ENCODE data around the gene PFDN1. TPM values are rescaled to one million over a fixed set of nuclear protein-coding genes. Genes with fewer than 3 reads are reported as not detected.
A peak's percentile ranks its signal among the peaks of the same experiment; 100 is the strongest.

Gene PFDN1
- total RNA-seq, 1 experiment from 2014 or later = 91.9 TPM

GRCh38 chr5:140253985-140254384, 48.9 kb downstream of the PFDN1 start:
- Histone ChIP-seq H4K20me1 (ENCODE audit: low read length) (no peaks in the 10 kb centered on the region), H3K27me3 (ENCODE audit: low read length) (no peaks in the 10 kb centered on the region), H3K9me3 (ENCODE audit: low read length) (no peaks in the 10 kb centered on the region), H3K79me2 (ENCODE audit: low read length) (peaks cover 71% of the 10 kb centered on the region), H3K36me3 (ENCODE audit: low read depth, low read length) (peaks cover 9% of the 10 kb centered on the region; the same call in 1 of the 2 replicates), H3K4me1 (ENCODE audit: insufficient read depth, low read length) (peaks cover 47% of the 10 kb centered on the region), H3K4me3 (ENCODE audit: low read length) (no peak overlapping the region; the same call in 1 of the 2 replicates), H3K9ac (ENCODE audit: low read length) (peak overlapping the region; percentile 13; the same call in 1 of the 2 replicates), H3K27ac (ENCODE audit: low read length) (peak overlapping the region; percentile 90), H3K4me2 (ENCODE audit: low read length) (peak overlapping the region; percentile 53), H3F3A (ENCODE audit: low read length, unreplicated experiment) (peaks cover 6% of the 10 kb centered on the region), H2AFZ (ENCODE audit: low read length) (no peak overlapping the region), H3K9me2 (replicated peaks; ENCODE audit: low read length) (no peaks in the 10 kb centered on the region)
- intact Hi-C loops (cut with micrococcal nuclease) = no loop called here
- no peak for TF ChIP-seq EZH2 (IDR thresholded peaks at IDR 0.05; ENCODE audit: low read length, unreplicated experiment)
- TF ChIP-seq EZH2phosphoT487 (IDR thresholded peaks at IDR 0.05; ENCODE audit: borderline replicate concordance, low read length) = no peak
- no peak for TF ChIP-seq CTCF (conservative IDR thresholded peaks at IDR 0.05; ENCODE audit: low read depth, low read length)
- BruUV-seq (replicated peaks) = no TSS peak
- CTCF ChIA-PET = interaction anchor here (1.9 kb wide), 1 partner anchor 93 kb away, joined by 8 read pairs; the partner anchor contains the start of gene HBEGF
- DNase-seq (peak; percentile 73), ATAC-seq (peak; percentile 75)
- POLR2A ChIA-PET (ENCODE audit: unreplicated experiment) = no interaction called here

- Histone ChIP-seq H3K9ac (ENCODE audit: low read length) (peak overlapping the region; percentile 59), H3K27ac (ENCODE audit: low read length) (peak overlapping the region; percentile 90), H3K27me3 (ENCODE audit: low read length) (no peaks in the 10 kb centered on the region), H3K4me3 (ENCODE audit: low read length) (no peak overlapping the region), H3K36me3 (ENCODE audit: low read depth, low read length) (peaks cover 3% of the 10 kb centered on the region; the same call in 1 of the 2 replicates), H3F3A (ENCODE audit: low read length, unreplicated experiment) (peaks cover 6% of the 10 kb centered on the region), H3K9me3 (ENCODE audit: low read length) (no peaks in the 10 kb centered on the region), H3K9me2 (replicated peaks; ENCODE audit: low read length) (no peaks in the 10 kb centered on the region), H3K79me2 (ENCODE audit: low read length) (peaks cover 70% of the 10 kb centered on the region), H3K4me1 (ENCODE audit: insufficient read depth, low read length) (peaks cover 49% of the 10 kb centered on the region), H4K20me1 (ENCODE audit: low read length) (no peaks in the 10 kb centered on the region), H2AFZ (ENCODE audit: low read length) (no peak overlapping the region), H3K4me2 (ENCODE audit: low read length) (peak overlapping the region; percentile 49)
- DNase-seq (no peak), ATAC-seq (no peak)
- no TSS peak for BruUV-seq (replicated peaks)
- TF ChIP-seq EZH2phosphoT487 (IDR thresholded peaks at IDR 0.05; ENCODE audit: borderline replicate concordance, low read length) = no peak
- TF ChIP-seq CTCF (conservative IDR thresholded peaks at IDR 0.05; ENCODE audit: low read depth, low read length) = no peak
- TF ChIP-seq EZH2 (IDR thresholded peaks at IDR 0.05; ENCODE audit: low read length, unreplicated experiment) = no peak
- intact Hi-C loops (cut with micrococcal nuclease) = no loop called here
- CTCF ChIA-PET = interaction anchor here (0.6 kb wide), 1 partner anchor 675 kb away, joined by 3 read pairs; no protein-coding TSS in a partner anchor
- POLR2A ChIA-PET (ENCODE audit: unreplicated experiment) = no interaction called here
Observed at GRCh38 chr5:140252470-140253126, 50.3 kb downstream of the PFDN1 start.

GRCh38 chr5:140251527-140251973, 51.4 kb downstream of the PFDN1 start:
- Histone ChIP-seq H3K79me2 (ENCODE audit: low read length) (peaks cover 69% of the 10 kb centered on the region), H3K27ac (ENCODE audit: low read length) (peak overlapping the region; percentile 90), H3F3A (ENCODE audit: low read length, unreplicated experiment) (peaks cover 12% of the 10 kb centered on the region), H3K9me3 (ENCODE audit: low read length) (no peaks in the 10 kb centered on the region), H3K4me1 (ENCODE audit: insufficient read depth, low read length) (peaks cover 60% of the 10 kb centered on the region), H3K9ac (ENCODE audit: low read length) (peak overlapping the region; percentile 61), H3K9me2 (replicated peaks; ENCODE audit: low read length) (no peaks in the 10 kb centered on the region), H2AFZ (ENCODE audit: low read length) (no peak overlapping the region), H3K27me3 (ENCODE audit: low read length) (no peaks in the 10 kb centered on the region), H4K20me1 (ENCODE audit: low read length) (no peaks in the 10 kb centered on the region), H3K4me2 (ENCODE audit: low read length) (peak overlapping the region; percentile 63), H3K4me3 (ENCODE audit: low read length) (peak overlapping the region; percentile 26; the same call in 1 of the 2 replicates), H3K36me3 (ENCODE audit: low read depth, low read length) (peaks cover 3% of the 10 kb centered on the region; the same call in 1 of the 2 replicates)
- no TSS peak for BruUV-seq (replicated peaks)
- TF ChIP-seq CTCF (conservative IDR thresholded peaks at IDR 0.05; ENCODE audit: low read depth, low read length) (no peak), EZH2phosphoT487 (IDR thresholded peaks at IDR 0.05; ENCODE audit: borderline replicate concordance, low read length) (no peak), EZH2 (IDR thresholded peaks at IDR 0.05; ENCODE audit: low read length, unreplicated experiment) (no peak)
- intact Hi-C loops (cut with micrococcal nuclease) = no loop called here
- ATAC-seq = peak; percentile 78
- peak; percentile 96 for DNase-seq
- POLR2A ChIA-PET (ENCODE audit: unreplicated experiment) = interaction anchor here (0.6 to 1.0 kb wide), 2 partner anchors 10 to 95 kb away, joined by 3 to 5 read pairs; partner anchors contain the start of gene HBEGF
- CTCF ChIA-PET = interaction anchor here (1.4 kb wide), 1 partner anchor 95 kb away, joined by 8 read pairs; the partner anchor contains the start of gene HBEGF
